HuH-7.5 (cell line): Measurements from ENCODE around the gene DPH6.
A peak's percentile ranks its signal among the peaks of the same experiment; 100 is the strongest.
"Not testable (repeated sequence)": the region's sequence is repeated elsewhere in the genome, so short reads cannot be mapped to it uniquely, and the experiment has no call there.

ENCODE experiments used
- DNase-seq: peaks from one replicate; pipeline ENCODE4 v3.0.0; 2011; ENCODE audit warnings: low spot score

The DPH6 gene

GRCh38 chr15:35545824-35546510 lies at the start of gene DPH6:
TSS of gene DPH6 (minus strand) at chr15:35546165. CDS start at chr15:35546141, 24 bp downstream.
- peak; percentile 26 for DNase-seq

GRCh38 chr15:35595656-35596055 lies 49.7 kb upstream of the DPH6 start:
- no peak for DNase-seq

- not testable (repeated sequence) for DNase-seq
These were observed 46.0 kb upstream of the DPH6 start for GRCh38 chr15:35591987-35592386.

GRCh38 chr15:35583863-35584528 lies 38.0 kb upstream of the DPH6 start:
- no peak for DNase-seq

- DNase-seq, result no peak
These were observed 34.6 kb upstream of the DPH6 start for GRCh38 chr15:35580606-35581005.

GRCh38 chr15:35567392-35567791 lies 21.4 kb upstream of the DPH6 start:
- DNase-seq, result no peak

GRCh38 chr15:35566991-35567390 lies 21.0 kb upstream of the DPH6 start:
- DNase-seq, result no peak

GRCh38 chr15:35565901-35566300 lies 19.9 kb upstream of the DPH6 start:
- DNase-seq, result no peak

GRCh38 chr15:35562641-35563040 lies 16.7 kb upstream of the DPH6 start:
- no peak for DNase-seq

GRCh38 chr15:35561308-35561707 lies 15.3 kb upstream of the DPH6 start:
- DNase-seq, result no peak

- no peak for DNase-seq
These were observed 14.9 kb upstream of the DPH6 start for GRCh38 chr15:35560870-35561269.

- DNase-seq, result no peak
These were observed 14.3 kb upstream of the DPH6 start for GRCh38 chr15:35560258-35560657.

GRCh38 chr15:35559683-35560082 lies 13.7 kb upstream of the DPH6 start:
- no peak for DNase-seq

- DNase-seq, result no peak
These were observed 11.6 kb upstream of the DPH6 start for GRCh38 chr15:35557544-35557943.

GRCh38 chr15:35557012-35557411 lies 11.0 kb upstream of the DPH6 start:
- DNase-seq, result no peak

GRCh38 chr15:35555244-35555643 lies 9.3 kb upstream of the DPH6 start:
- DNase-seq, result no peak

- DNase-seq, result no peak
These were observed 5.0 kb upstream of the DPH6 start for GRCh38 chr15:35550957-35551356.

- DNase-seq, result no peak
These were observed 3.6 kb upstream of the DPH6 start for GRCh38 chr15:35549567-35549966.

- DNase-seq, result no peak
These were observed 2.5 kb upstream of the DPH6 start for GRCh38 chr15:35548435-35548834.

- no peak for DNase-seq
These were observed 1.9 kb upstream of the DPH6 start for GRCh38 chr15:35547775-35548364.

GRCh38 chr15:35546511-35547381 lies 781 bp upstream of the DPH6 start:
- DNase-seq, result no peak

- DNase-seq, result peak; percentile 8
These were observed 595 bp downstream of the DPH6 start for GRCh38 chr15:35545316-35545823.
